TTC549 (cell line): Measurements from ENCODE around the gene BRCA2.

ENCODE experiments used
- FAIRE-seq: peaks from 2 replicates; lab custom pipeline; 2012; peaks lifted over from hg19 to GRCh38; lab: Jason Lieb, UNC

The BRCA2 gene

DNA sequence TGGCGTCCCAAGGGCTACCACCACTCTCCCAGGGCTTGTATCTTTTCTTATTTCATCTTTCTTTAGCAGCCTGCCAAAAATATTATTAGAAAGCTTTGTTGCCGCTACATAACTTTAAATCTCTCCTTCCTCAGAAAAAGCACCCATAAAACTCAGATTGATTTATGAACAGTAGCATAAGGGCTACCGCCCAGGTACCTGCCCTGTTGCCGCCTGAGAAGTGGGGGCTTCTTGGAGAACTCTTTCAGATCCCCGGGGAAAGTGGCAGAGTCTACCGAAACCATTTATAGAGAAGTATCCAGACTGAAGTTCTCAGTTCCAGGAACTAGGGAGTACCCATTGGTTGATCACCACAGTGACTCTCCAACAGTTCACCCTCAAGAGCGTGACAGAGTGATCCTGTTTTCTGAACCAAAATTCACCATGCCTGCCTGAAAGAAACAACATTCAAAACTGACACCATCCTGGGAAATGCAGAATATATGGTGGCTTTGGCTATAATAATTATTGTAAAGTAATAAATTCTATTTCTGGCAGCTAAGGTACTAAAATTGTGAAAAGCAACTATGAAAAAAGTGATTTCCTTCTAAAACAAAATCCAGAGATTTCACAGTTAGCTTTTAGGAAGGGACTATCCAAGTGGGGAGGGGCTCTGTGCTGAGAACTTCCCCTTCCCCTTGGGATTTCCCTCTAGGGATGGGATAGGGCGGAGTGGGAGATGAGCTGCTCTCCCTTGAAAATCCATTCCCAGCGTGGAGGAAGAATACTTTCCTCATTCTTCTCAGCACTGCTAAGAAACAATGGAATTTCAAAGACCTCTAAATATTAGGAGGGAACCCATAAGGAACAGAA, 113.5 kb downstream of the BRCA2 start:
- FAIRE-seq: no peak

DNA sequence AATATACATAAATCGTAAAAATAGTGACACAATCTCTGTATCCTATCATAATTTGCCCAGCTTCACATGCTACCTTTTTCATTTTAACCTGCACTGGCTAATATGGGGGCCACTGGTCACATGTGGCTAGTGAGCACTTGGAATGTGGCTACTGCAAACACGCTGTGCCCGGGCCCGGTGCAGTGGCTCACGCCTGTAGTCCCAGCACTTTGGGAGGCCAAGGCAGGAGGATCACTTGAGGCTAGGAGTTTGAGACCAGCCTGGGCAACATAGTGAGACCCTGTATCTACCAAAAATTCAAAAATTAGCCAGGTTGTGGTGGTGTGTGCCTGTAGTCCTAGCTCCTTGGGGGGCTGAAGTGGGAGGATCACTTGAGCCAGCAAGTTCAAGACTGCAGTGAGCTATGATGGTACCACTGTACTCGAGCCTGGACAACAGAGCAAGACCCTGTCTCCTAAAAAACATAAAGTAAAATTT, 114.2 kb downstream of the BRCA2 start:
- FAIRE-seq: no peak

DNA sequence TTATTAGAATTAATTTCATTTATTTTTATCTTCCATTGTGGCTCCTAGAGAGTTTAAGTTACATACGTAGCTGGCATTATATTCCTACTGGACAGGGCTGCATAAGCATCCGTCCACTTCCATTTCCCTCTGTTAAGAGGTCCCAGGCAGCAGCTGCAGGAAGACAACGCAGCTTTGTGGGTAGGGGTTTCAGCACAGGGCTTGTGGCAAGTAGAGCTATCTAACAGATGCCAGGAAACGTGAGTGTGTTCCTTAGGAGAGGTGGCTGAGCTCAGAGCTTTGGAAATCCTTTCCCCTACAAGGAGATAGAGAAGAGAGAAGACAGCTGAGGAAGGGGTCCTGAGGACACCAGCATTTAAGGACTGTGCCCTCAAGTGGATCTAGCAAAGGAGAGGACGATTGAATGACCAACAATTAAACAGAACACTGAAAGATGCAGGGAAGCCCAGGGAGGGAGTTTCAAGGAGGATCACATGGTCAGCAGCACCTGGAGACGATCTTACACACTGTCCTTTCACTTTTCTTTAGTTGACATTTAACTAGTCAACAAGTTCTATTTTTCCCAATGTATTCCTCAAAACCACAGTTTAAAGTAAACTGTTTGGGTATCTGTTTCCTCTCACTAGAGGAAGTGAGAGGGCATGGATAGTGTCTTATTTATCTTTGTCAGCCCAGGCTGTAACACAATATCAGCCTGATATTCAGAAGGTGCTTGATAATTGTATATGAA, 114.9 kb downstream of the BRCA2 start:
- no peak for FAIRE-seq

DNA sequence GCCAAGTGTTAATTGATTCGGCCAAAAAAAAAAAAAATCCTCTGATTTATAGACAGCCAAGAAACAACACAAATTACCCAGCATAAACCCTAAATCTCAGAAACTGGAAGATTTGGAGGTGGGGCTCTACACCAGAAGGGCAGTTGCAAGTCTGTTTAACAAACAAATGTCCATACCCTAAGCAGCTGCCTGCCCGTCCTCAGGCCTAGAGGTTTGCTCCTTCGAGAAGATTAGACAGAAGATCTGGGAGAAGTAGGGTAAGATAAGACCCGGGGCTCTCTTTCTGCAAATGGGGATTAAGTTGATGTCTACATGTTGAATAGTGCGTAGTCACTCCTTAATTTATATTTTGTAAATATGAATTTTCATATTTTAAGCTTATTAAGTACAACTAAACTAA, 116.1 kb downstream of the BRCA2 start:
- FAIRE-seq: no peak

DNA sequence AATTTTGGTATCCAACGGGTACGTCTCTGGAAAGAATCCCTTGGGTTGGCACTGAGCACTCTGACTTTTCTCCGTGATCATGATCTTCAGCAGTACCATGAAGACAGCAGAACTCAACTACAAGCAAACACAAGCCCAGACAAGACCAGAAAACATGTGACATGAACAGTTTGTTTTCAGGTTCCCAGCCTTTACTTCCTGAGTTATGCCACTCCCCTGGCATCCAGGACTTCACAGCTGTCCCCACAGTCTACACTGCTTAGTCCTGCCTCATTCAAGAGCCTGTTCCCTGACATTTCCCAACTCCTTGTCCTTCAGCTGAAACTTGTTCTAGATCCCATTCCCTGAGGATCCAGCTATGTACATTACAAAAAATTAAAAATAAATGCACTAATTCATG, 117.5 kb downstream of the BRCA2 start:
- no peak for FAIRE-seq

DNA sequence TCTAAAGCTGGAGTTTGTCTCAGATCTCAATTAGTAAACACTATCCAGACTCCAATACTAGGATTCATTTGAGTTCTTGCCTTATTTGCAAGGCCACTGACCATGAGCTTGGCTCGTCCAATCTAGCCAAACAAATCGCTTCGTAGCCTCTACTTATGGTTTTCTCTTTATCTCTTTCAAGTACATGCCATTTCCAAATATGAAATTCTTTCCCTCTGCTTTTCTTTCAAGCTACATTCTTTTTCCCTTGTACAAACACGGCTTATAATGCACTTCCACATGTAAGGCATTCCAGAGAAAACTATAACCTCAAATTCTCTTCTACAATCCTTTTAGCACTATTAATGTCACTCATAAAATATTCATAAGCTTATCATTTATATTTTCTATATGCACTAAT, 123.6 kb downstream of the BRCA2 start:
- FAIRE-seq: no peak

DNA sequence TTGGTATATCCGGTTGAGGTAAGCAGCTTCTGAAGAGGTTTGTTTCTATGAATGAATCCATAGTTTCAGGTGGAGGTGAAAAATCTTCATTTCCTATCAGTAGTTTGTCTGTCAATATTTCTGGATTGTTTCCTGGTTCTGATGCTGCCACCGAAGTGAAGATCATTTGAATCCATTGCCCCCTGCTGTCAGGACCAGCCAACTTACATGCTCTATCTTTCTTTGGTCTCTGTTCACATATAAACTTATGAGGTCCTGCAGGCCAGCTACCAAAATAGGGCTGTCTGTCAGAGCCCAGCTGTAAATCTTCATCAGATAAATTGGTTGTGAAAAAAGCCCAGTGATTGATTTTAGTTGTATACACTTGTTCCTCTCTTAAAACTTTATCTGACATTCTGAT, 127.8 kb downstream of the BRCA2 start:
- FAIRE-seq: no peak

DNA sequence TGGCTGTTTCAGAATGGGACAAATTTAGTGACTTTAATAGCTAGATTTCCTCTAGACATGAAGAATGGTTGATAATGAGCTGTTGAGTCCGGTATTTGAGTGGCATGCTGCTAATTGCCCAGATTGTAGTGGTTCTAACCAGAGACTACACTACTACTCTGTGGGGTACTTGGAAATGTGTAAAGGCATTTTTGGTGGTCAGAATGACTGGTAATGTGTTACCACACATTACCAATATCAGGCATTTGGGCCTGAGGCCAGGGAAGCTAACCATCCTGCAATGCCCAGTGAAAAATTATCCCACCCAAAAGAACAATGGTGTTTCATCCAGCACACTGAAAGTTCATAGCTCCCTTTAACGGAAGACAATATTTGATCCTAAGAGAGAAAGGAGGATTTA, 130.2 kb downstream of the BRCA2 start:
- no peak for FAIRE-seq

DNA sequence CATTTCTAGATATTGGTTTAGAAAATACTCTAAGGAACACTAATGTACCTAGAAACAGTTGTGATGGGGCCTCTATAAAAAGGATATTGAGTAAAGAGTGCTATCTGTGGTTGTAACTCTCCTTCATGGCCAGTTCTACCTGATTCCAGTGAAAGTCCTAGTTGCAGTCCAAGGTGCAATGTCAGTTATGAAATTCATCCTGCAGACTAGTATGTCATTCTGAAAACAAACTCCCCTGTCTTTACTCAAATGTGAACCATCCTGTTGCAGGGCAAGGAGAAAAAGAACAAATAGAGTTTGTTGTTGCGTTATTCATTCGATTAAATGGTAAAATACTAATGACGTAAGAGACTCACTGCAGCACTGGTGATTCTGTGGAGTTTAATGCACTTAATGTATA, 130.9 kb downstream of the BRCA2 start:
- no peak for FAIRE-seq

DNA sequence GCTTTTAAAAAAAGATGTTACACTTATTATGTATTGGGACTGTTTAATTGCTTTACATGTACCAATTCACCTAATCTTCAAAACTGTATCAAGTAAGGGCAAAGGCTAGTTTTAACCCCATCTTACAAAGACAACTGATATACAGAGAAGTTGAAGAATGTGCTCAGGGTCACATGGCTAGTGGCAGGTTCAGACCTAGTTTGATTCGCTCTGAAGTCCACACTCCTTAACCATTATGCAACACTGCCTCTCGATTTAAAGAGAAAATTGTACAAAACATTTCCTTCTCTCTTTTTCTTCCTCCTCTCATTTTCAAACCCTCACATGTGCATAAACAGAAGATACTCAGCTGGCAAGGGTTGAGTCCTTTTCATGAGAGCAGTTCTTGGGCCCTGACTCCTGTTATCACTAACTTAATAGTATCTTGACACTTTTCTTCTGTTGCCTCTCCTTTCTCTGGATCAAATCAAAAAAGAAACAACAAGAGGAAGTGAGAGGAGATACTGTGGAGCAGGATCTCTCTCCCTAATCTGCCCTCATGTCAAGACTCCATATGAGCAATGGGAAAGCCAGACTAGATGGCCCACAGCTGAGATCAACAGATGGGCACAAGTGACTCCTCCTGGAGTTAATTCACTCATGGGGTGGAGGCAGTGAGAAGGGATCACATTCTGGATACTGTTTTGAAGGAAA, 131.6 kb downstream of the BRCA2 start:
- FAIRE-seq: no peak

DNA sequence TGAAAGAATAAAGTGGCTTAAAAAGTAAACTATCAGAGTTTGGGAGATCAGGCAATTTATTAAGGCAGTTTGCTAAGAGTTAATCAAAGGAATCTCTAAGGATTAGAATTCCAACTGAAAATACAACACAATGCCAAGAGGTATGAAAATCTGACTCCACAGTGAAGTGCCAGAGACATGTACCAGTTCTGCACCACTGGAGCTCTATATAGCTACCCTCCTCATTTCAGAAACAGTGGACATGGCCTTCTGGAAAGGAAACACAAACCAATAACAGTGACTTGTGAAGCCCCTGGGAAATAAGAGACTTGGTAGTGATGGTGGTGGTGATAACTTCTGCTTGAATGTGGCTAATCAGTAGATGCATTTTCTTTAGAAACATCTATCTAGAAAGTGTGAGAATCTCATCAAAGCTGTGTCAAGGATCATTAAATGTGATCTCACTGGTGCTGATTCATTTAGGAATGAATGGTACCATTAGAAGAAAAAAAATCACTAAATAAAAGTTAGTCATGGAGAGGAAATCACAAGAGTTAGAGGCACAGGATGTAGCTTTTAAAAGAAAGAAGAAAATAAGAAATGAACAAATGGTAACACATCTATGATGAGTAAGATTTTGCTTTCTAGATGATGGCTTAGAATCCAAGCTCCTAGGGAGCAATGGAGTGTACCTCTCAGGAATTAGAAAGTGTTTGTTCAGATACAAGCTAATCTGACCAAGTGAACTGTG, 132.8 kb downstream of the BRCA2 start:
- no peak for FAIRE-seq

DNA sequence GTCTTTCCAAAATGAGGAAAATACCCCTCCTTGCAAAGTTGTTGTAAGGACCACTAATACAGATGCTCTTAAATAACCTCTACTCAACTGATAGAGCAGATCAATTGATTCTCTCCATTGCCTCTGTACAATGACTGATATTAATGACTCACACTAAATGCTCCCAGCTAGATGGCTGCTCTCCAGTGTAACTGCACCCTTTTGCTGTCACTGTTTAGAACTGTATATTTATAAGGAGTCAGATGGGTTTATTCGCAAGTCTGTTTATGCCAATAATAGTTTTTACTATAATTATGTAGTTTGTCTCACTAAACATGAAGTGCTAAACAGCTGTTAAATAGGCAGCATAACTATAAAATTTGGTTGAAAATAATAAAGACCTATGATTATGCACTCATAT, 133.7 kb downstream of the BRCA2 start:
- no peak for FAIRE-seq
